ENCODE results near the gene RAB24.

DNA sequence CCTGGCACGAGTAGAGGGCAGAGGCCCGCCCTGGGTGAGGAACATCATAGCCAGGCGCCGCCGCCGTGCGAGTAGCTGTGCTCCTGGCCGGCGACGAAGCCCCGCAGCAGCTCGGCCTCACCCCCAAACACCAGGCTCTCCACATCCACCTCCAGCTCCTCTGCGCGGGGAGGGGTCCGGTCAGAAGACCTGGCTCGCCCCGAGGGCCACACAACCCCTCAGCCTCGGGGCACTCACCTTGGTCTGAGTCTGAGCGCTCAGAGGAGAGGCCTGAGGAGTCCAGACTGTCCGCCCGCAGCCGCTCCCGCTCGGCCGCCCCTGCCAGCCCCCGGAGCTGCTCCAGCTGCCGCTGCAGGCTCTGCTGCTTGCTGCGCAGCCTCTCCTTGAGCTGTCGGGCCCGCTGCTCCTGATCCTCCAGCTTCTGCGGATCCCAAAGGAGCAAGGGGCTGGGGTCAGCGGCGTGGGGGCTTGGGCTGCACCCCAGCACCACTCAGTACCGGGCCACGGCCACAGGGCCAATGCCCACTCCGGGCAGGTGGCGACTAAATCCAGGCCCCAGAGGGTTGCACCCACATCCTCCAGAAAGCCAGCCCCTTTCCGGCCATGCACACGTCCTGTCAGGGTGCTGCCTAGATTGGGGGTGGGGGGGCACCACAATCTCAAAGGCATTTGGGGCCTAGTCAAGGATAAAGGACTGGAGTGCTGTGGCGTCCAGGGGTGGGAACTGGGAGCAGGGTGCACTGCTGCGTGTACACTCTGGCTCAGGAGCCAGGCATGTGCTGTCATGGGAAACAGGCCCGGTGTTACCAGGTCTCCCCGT is 4.2 kb upstream of the RAB24 start:
- TF ChIP-seq, protein P1, sequence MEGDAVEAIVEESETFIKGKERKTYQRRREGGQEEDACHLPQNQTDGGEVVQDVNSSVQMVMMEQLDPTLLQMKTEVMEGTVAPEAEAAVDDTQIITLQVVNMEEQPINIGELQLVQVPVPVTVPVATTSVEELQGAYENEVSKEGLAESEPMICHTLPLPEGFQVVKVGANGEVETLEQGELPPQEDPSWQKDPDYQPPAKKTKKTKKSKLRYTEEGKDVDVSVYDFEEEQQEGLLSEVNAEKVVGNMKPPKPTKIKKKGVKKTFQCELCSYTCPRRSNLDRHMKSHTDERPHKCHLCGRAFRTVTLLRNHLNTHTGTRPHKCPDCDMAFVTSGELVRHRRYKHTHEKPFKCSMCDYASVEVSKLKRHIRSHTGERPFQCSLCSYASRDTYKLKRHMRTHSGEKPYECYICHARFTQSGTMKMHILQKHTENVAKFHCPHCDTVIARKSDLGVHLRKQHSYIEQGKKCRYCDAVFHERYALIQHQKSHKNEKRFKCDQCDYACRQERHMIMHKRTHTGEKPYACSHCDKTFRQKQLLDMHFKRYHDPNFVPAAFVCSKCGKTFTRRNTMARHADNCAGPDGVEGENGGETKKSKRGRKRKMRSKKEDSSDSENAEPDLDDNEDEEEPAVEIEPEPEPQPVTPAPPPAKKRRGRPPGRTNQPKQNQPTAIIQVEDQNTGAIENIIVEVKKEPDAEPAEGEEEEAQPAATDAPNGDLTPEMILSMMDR (optimal IDR thresholded peaks at IDR 0.05 in 1 of 3, IDR thresholded peaks at IDR 0.05 in 1 of 3, conservative IDR thresholded peaks at IDR 0.05 in 1 of 3; ENCODE audit: extremely low read depth in 1 of 3, insufficient read depth in 2 of 3, low read length in 3 of 3) = no peak
- no peak for TF ChIP-seq EZH2 (IDR thresholded peaks at IDR 0.05; ENCODE audit: low read length)
